ENCODE measurements around the gene DNAH11.

The DNAH11 gene

DNA sequence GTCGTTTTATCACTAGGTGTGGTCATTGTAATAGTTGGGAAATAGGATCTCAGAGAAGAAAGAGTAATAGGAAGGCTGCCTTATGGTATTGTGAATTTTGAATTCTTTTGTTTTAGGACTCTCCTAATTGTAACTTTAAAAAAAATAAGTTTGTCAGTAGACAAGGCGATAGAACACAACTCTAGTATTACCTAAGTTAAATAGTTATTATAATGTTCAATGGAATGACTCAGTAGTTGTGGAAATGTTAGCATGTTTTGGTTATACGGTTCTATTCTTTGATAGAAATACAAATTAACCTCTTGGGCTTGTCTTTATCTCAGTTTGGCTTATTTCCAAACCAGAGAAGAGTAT, 1.4 kb downstream of the DNAH11 start:
- Histone ChIP-seq H3K36me3 (no peaks in the 10 kb centered on the region), H3K27me3 (no peaks in the 10 kb centered on the region), H3K4me3 (no peak overlapping the region), H3K4me1 (peaks cover 0 to 9% (median 0%) of the 10 kb centered on the region in 10 experiments; a peak in 6 of 20 replicates), H3K9me3 (replicated peaks in 1 of 11) (peaks cover 13 to 18% (median 15%) of the 10 kb centered on the region in 11 experiments; a peak in 21 of 22 replicates), H3K9ac (no peak overlapping the region), H4K20me1 (no peaks in the 10 kb centered on the region), H3K4me2 (no peak overlapping the region), H3K27ac (no peak overlapping the region)
- TF ChIP-seq Cebpa-rat (IDR thresholded peaks at IDR 0.05): no peak

GRCh38 chr7:21544715-21545114, 1.9 kb downstream of the DNAH11 start:
- TF ChIP-seq Cebpa-rat (IDR thresholded peaks at IDR 0.05): no peak
- no peak overlapping the region for H3K4me3 ChIP-seq
- H3K9ac ChIP-seq: no peak overlapping the region
- H3K27me3 ChIP-seq: no peaks in the 10 kb centered on the region
- no peak overlapping the region for H3K27ac ChIP-seq
- H3K36me3 ChIP-seq: no peaks in the 10 kb centered on the region
- H3K4me1 ChIP-seq: peaks cover 0 to 5% (median 0%) of the 10 kb centered on the region in 10 experiments; a peak in 6 of 20 replicates
- H3K9me3 ChIP-seq (replicated peaks in 1 of 11): peaks cover 13 to 18% (median 15%) of the 10 kb centered on the region in 11 experiments; a peak in 21 of 22 replicates
- H4K20me1 ChIP-seq: no peaks in the 10 kb centered on the region
- H3K4me2 ChIP-seq: no peak overlapping the region

DNA sequence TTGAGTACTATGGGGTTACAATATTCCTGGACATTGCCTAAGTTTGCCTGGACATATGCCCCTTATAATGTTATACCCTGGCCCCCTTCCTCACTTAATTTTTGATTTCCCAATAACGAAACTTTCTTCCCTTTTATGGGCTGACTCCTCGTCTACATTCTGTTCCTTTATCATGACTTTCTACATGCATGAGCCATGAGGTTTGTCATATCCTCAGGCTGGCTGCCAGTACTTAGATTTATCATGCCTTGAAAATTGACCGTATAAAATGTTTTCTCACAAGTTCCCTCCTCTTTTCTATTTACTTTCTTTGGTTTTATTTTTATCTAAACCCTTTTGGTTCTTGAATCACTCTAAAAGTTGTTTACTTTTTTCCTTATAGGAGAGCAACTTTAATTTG, 4.7 kb downstream of the DNAH11 start:
- Histone ChIP-seq H3K27me3 (no peaks in the 10 kb centered on the region), H3K36me3 (no peaks in the 10 kb centered on the region), H3K4me3 (no peak overlapping the region), H3K27ac (no peak overlapping the region), H4K20me1 (no peaks in the 10 kb centered on the region), H3K4me1 (no peaks in the 10 kb centered on the region), H3K4me2 (no peak overlapping the region), H3K9ac (no peak overlapping the region), H3K9me3 (replicated peaks in 1 of 11) (peaks cover 13 to 17% (median 15%) of the 10 kb centered on the region in 11 experiments; a peak in 21 of 22 replicates)
- TF ChIP-seq Cebpa-rat (IDR thresholded peaks at IDR 0.05): no peak

GRCh38 chr7:21548491-21548890, 5.7 kb downstream of the DNAH11 start:
- Histone ChIP-seq H3K36me3 (no peaks in the 10 kb centered on the region), H4K20me1 (no peaks in the 10 kb centered on the region), H3K27me3 (no peaks in the 10 kb centered on the region), H3K27ac (no peak overlapping the region), H3K4me1 (peaks cover 0 to 3% (median 0%) of the 10 kb centered on the region in 10 experiments; a peak in 6 of 20 replicates), H3K9me3 (replicated peaks in 1 of 11) (peaks cover 3 to 7% (median 5%) of the 10 kb centered on the region in 11 experiments; a peak in 20 of 22 replicates), H3K4me3 (no peak overlapping the region), H3K9ac (no peak overlapping the region), H3K4me2 (no peak overlapping the region)
- TF ChIP-seq Cebpa-rat (IDR thresholded peaks at IDR 0.05): no peak

GRCh38 chr7:21550076-21550475, 7.2 kb downstream of the DNAH11 start:
- no peaks in the 10 kb centered on the region for H3K27me3 ChIP-seq
- peaks cover 0 to 19% (median 0%) of the 10 kb centered on the region in 10 experiments; a peak in 7 of 20 replicates for H3K4me1 ChIP-seq
- no peaks in the 10 kb centered on the region for H3K9me3 ChIP-seq (replicated peaks in 1 of 11)
- H3K4me3 ChIP-seq: no peak overlapping the region
- H4K20me1 ChIP-seq: no peaks in the 10 kb centered on the region
- H3K9ac ChIP-seq: no peak overlapping the region
- no peak for TF ChIP-seq Cebpa-rat (IDR thresholded peaks at IDR 0.05)
- no peak overlapping the region for H3K4me2 ChIP-seq
- H3K36me3 ChIP-seq: no peaks in the 10 kb centered on the region
- no peak overlapping the region for H3K27ac ChIP-seq

DNA sequence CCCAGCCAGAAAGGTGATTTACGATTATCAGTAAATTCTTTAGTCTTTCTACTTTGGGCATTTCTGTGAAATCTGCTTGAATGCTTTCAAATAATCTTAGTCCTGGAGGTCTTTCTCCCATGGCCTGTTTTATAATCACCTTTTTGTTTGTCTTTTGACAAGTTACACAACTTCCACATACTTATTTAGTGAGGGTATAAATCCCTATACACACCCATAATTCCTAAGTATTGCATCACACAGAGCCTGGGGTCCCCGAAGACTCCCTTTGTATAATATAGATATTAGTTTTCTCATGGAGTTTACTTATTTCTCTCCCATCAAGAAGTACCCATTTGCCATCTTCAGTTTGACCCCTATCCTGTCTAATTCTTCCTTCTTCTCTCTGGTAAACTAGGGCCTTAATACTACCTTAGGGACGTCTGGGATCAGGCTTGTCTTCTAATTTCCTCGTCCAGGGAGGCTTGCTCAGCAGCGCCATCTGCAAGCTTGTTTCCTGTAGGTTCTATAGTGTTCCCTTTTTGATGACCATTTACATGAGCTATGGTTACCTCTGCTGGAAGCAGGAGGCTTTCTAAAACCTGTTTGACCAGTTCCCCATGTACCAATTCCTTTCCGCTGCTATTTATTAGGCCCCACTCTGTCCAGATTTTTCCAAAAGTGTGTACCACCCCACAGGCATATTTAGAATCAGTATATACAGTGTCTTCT, 8.1 kb downstream of the DNAH11 start:
- TF ChIP-seq Cebpa-rat (IDR thresholded peaks at IDR 0.05): no peak; a peak in 1 of 22 replicates
- Histone ChIP-seq H3K27ac (no peak overlapping the region), H3K9ac (no peak overlapping the region)

DNA sequence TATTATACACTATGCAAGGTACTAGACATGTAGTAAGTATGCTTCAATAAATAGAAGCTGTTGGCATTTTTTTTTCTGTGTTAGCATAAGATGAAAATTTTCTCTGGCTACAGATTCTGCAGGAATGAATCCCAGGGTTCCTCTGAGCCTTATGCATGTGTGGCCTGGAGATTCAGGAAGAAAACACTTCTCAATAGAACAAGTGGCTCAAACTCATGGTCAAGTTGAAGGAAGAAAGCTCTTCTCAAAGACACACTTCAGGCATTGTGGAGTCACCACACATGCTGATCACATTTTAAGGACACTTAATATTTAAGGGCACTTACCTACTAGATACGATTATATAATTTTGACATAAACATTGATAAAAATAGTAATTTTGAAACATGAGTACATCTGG, 19.5 kb downstream of the DNAH11 start:
- H3K9me3 ChIP-seq (replicated peaks in 1 of 11): no peaks in the 10 kb centered on the region
- H3K4me3 ChIP-seq: no peak overlapping the region
- no peaks in the 10 kb centered on the region for H3K27me3 ChIP-seq
- no peaks in the 10 kb centered on the region for H3K36me3 ChIP-seq
- no peaks in the 10 kb centered on the region for H4K20me1 ChIP-seq
- H3K27ac ChIP-seq: no peak overlapping the region
- no peak overlapping the region for H3K9ac ChIP-seq
- no peak for TF ChIP-seq Cebpa-rat (IDR thresholded peaks at IDR 0.05)
- H3K4me2 ChIP-seq: no peak overlapping the region
- no peaks in the 10 kb centered on the region for H3K4me1 ChIP-seq

More for the DNA sequence above, 8.1 kb downstream of the DNAH11 start:
- H3K9me3 ChIP-seq (replicated peaks in 1 of 11): no peaks in the 10 kb centered on the region
- H3K36me3 ChIP-seq: no peaks in the 10 kb centered on the region
- H3K4me1 ChIP-seq: peaks cover 0 to 21% (median 0%) of the 10 kb centered on the region in 10 experiments; a peak in 7 of 20 replicates
- H3K27me3 ChIP-seq: no peaks in the 10 kb centered on the region
- no peak overlapping the region for H3K4me2 ChIP-seq
- no peaks in the 10 kb centered on the region for H4K20me1 ChIP-seq
- H3K4me3 ChIP-seq: no peak overlapping the region

- Histone ChIP-seq H4K20me1 (no peaks in the 10 kb centered on the region), H3K27me3 (no peaks in the 10 kb centered on the region), H3K4me2 (no peak overlapping the region), H3K4me1 (no peaks in the 10 kb centered on the region), H3K4me3 (no peak overlapping the region), H3K27ac (no peak overlapping the region), H3K36me3 (no peaks in the 10 kb centered on the region), H3K9me3 (replicated peaks in 1 of 11) (no peaks in the 10 kb centered on the region), H3K9ac (no peak overlapping the region)
- TF ChIP-seq Cebpa-rat (IDR thresholded peaks at IDR 0.05): no peak
Observed at GRCh38 chr7:21565614-21566013, 22.8 kb downstream of the DNAH11 start.

DNA sequence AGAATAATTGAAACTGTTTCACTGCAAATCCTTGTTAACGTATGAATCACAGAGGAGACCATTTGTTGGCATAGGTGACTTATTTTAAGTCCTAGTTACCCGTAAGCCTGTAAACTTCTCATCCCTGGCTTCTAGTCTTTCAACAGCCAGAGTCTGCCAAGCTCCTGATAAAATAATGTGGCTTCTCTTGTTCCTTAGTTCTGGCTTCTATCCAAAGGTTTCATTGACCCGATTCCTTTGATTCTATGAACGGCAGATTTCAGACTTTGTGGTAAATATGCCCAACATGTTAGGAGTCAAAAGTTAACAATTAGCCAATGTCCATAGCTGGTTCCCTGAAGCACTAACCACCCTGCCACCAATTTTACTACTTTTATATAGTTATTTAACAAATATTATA, 23.3 kb downstream of the DNAH11 start:
- Histone ChIP-seq H3K9ac (no peak overlapping the region), H3K4me3 (no peak overlapping the region), H3K27me3 (no peaks in the 10 kb centered on the region), H3K9me3 (replicated peaks in 1 of 11) (no peaks in the 10 kb centered on the region), H3K27ac (no peak overlapping the region), H3K36me3 (no peaks in the 10 kb centered on the region), H4K20me1 (no peaks in the 10 kb centered on the region), H3K4me2 (no peak overlapping the region), H3K4me1 (no peaks in the 10 kb centered on the region)
- no peak for TF ChIP-seq Cebpa-rat (IDR thresholded peaks at IDR 0.05)

DNA sequence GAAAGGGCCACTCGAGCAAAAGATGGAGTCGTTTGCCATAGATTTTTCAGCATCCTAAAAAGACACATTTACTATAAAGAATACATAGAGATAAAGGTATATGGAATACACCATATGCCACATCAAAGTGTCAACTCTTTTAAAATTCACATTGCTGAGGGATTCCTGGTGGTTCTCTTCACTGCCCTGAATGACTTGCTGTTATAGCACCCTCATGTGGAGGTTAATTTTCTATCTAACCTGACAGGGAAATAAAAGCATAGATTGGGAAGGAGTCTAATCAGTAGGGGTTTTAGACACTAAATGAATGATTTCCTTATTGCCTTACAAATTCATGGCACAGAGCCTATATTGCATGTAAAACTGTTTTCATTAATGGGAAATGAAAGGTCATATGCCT, 25.9 kb downstream of the DNAH11 start:
- H3K4me1 ChIP-seq: no peaks in the 10 kb centered on the region
- no peak overlapping the region for H3K4me2 ChIP-seq
- H3K9me3 ChIP-seq (replicated peaks in 1 of 11): no peaks in the 10 kb centered on the region
- H3K27ac ChIP-seq: no peak overlapping the region
- H3K36me3 ChIP-seq: no peaks in the 10 kb centered on the region
- TF ChIP-seq Cebpa-rat (IDR thresholded peaks at IDR 0.05): no peak
- no peak overlapping the region for H3K4me3 ChIP-seq
- H4K20me1 ChIP-seq: no peaks in the 10 kb centered on the region
- H3K9ac ChIP-seq: no peak overlapping the region
- H3K27me3 ChIP-seq: no peaks in the 10 kb centered on the region
